Skin of body (tissue), 2 donors: ENCODE data around the gene ZNF462. TPM values are rescaled to one million over a fixed set of nuclear protein-coding genes. Genes with fewer than 3 reads are reported as not detected.
"Not testable (repeated sequence)": the region's sequence is repeated elsewhere in the genome, so short reads cannot be mapped to it uniquely, and the experiment has no call there.

Experiments
- DNase-seq: peaks from one replicate; lab custom pipeline; 2025; lab: John Stamatoyannopoulos, UW
- total RNA-seq: library from RNA; depleted of rRNA; stranded (reverse); fragments of >200 nt; gene quantifications from one replicate; pipeline ENCODE4 v1.2.3, GENCODE V29; 2014

Gene ZNF462
- total RNA-seq, 1 donor from 2014 or later: 25.7 TPM

DNA sequence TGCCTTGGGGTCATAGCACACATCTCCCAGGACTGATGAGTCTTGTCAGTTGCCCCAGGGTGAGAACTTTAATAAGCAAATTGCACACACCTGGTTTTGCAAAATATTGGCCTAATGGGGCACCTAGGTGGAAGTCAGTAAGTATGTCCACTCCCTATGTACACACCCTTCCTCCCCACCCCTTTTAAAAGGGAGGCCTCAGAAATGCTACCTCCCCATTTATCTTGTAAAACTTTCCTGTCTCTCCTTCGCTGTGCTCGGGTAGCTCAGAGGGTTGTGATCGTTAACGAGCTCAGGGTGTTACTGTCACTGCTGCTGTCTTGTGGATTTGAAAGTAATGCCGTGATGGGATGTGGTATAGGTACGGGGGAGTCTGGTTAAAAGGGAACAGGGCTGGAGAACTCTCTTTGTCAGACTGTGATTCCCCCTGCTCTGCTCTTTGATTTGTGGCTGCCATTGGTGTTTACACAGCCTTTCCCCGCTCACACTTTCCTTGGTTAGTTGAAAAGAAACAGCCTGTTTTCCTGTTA, 26.2 kb downstream of the ZNF462 start:
- DNase-seq: no peak

DNA sequence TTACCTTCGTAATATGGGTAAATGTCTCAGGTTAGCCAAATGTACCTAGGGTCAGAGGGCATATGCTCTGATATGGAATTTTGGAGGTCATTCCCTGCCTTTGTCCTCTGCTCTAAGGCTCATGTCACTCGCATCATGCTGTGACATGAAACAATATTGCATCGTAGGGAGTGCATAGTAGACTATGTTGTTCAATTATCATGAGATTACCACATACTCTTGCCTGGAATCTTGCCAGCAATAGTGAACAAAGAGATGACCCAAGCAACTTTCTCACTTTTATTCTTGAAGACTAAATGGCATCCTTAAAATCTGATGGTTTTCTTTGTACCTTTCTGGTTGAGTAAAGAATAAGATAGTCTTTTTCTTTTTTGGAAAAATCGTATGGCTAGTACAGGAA, 27.6 kb downstream of the ZNF462 start:
- DNase-seq: no peak

DNA sequence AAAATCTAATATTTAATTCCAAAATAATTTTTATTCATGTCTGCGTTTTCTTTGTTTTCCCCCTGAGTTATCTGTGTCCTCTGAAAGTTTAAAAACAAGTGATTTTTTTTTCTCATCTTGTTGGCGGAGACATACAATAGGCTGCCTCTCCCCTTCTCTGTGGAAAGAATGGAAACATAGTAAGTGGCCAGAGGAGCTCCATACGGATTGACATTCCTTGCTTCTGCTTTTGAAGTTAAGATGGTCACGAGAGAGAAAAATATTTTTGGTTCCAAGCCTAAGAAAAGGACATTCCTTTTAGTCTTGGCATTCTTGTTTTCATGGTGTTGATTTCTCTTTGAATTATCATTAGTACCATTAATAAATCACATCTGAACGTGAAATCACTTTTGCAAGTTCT, 28.3 kb downstream of the ZNF462 start:
- no peak for DNase-seq

DNA sequence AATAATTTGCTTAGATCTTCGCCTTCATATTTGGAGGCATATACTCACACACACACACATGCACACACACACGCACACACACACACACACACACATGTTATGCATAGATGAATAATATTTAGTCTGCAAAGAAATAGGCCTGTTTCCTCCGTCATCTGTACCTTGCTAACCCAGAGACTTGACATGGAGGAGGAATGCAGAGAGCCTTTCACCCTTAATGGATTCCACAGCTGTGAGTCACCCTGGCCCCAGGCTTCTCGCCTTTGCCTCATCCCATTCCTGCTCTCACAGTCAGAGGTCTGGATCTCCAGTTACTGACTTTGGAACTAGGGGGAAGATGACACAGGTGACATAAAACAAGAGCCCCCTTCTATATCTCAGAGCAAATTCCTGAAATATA, 29.7 kb downstream of the ZNF462 start:
- DNase-seq: no peak

DNA sequence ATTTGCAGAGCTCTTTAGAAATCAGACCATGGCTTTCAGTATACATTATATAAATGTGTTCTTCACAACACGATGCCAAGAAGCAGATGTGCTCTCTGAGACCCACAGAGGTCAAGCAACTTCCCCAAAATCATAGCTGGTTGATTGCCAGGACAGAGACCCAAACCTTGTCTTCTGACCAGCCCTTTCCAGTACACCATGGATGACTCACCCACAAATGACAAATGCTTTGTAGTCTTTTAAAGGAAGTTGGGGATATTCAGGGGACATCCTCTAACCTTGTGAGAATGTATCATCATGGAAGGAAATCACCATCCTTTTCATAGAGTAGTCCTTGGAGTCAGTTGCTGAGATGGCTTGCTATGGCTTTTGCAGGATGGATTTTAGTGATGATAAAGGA, 30.1 kb downstream of the ZNF462 start:
- no peak for DNase-seq

DNA sequence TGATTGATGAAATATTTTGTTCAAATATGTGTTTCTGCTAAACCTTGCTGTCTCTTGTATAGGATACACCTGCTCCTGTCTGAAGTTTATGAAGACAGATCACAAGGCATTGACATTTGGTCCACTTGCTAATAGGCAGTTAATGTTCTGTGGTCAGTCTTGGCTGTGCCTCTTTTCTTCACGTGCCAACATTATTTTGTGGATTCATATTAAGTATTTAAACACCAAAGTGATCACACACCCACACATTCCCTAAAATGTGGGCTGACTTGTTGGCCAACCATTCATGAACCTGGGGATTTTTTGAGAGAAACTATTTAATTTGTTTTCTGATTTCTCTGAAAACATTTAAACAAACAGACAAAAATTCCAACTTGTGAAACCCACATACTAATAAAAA, 33.7 kb downstream of the ZNF462 start:
- no peak for DNase-seq

DNA sequence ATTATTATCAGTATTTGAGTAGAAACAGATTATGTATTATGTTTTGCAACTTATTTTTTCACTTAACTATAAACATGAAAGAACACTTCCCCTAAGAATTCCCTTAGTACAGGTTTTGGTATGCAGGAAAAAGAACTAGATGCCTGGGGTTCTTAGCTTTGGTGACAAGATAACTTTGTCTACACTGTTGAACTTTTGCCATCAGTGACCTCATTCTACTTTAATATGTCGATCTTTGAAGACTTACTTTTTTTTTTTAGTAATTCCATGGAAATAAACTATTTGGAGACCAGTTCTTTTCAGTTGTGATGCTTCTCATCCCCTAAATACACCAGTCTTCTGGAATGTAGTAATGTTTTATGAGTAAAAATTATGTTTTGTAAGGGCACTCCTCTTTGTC, 34.3 kb downstream of the ZNF462 start:
- DNase-seq: peak; percentile 45

DNA sequence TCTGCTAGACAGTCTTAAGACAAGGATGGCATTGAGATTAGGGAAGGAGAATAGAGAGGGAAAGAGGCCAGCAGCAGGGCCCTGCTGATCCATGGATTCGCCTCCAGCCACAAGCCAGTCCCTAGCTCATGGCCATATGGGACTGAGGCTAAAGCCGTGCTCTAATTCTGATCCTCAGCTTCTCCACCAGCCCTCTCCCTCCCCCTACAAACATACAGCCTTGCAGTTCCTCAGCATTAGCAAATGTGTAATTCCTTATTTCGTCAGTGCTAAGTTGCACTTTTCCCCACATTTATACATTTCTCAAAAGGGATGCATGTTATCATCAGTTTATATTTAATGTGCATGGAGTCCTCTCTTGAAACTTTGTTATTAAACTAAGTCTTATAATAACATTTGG, 34.8 kb downstream of the ZNF462 start:
- DNase-seq: no peak

DNA sequence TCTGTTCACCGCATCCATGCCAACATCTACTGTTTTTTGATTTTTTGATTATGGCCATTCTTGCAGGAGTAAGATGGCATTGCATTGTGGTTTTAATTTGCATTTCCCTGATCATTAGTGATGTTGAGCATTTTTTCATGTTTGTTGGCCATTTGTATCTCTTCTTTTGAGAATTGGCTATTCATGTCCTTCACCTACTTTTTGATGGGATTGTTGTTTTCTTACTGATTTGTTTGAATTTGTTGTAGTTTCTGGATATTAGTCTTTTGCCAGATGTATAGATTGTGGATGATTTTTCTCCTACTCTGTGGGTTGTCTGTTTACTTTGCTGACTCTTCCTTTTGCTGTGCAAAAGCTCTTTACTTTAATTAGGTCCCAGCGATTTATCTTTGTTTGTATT, 37.6 kb downstream of the ZNF462 start:
- DNase-seq: not testable (repeated sequence)

DNA sequence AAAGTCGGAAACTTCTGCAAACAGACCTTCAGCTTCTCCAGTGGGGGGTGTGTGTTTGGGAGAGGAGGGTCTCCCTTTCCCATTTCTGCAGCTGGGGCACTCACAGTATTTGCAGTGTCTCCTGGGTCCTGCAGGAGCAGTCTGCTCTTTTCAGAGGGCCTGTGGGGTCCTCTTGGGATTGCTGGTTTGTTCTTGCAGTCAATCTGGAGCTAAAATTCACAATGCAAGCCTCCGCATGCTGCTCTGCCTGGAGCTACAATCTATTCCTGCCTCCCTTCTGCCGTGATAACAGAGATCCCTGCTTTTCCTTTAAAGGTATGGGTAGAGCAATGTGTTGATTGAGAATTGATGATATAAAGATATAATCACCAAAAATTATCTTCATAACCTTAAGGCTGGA, 43.2 kb downstream of the ZNF462 start:
- no peak for DNase-seq

DNA sequence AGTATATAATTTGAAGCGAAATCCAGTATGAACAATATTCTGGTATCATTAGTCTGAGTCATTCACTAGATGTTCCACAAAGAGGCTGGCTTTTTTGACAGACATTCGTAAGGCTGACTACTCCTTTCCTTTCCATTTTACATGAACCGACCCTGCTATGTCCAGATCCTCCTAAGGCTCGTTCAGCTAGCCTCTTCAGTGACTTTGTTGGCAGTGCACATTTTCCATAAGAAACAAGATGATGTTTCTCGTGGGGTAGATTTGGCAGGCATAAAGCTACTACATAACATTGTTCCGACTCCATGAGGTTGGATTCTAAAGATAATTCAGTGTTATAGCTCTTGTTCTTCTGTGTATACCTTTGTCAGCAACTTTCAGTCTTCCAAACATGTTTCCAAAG, 49.0 kb downstream of the ZNF462 start:
- DNase-seq: no peak

DNA sequence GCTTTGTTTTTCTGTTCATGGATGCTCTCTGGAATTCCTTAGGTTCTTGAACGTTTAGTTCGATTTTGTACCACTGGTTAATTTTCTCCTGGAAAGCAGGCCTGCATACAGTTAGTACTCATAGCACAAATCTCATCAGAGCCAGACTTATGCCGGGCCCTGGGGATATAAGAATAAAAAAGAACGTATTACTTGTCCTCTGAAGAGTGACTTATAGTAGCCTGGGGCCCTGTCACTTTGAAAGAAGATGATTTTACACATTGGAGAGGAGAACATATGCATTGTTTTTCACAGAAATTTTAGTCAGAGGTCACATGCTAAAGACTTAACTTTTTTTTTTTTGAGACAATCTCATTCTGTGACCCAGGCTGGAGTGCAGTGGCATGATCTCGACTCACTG, 50.3 kb downstream of the ZNF462 start:
- no peak for DNase-seq

DNA sequence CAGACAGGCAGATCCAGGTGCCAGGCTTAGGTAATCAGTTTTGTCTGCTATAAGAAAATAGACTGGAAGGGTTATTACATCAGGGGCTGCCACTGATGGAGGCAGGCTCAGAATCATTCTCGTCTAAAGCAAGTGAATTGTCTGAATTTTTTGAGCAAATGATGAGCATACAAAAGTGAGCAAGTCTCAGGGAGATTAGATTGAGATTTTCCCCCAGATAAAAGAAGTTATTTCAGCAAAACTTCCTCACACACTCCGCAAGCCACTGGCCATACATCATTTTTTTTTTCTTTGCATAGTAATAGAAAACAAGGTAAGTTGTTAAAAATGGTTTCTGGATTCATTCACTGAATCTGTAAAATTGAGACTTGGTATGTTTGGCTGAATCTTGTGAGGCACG, 52.9 kb downstream of the ZNF462 start:
- DNase-seq: no peak

DNA sequence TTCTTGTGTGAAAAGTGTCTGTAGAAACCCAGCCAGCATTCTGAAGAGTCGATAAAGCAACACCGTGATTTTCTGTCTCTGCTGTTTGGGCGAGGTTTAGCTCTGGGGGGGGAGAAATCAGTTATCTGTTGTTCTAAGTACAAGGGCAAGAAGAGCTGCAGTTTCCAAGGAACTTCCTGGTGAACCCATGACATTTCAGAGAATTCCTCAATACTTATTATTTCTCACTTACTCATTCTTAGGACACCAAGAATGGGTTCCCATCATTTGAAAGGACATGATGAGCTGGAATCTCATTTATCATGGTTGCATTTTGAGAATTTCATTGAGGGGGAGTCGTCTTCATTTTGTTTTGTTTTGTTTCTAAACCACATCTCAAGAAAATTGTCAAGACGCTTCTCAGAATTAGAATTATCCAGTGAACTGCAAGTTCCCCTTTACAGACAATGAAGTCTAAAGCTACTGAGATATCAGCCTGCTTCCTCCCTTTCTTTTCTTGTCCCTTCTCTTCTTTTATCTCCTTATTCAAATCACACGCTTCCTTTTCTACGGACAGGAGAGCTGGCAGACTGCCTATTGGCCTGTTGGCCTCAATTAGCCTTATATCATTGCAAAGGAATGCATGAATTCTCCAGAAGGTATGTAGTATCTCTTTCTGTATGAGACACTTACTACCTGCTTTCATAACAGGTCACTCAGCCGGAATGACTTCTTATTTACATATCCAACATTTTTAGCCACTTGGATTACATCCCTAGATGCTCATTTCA, 53.7 kb downstream of the ZNF462 start:
- no peak for DNase-seq

DNA sequence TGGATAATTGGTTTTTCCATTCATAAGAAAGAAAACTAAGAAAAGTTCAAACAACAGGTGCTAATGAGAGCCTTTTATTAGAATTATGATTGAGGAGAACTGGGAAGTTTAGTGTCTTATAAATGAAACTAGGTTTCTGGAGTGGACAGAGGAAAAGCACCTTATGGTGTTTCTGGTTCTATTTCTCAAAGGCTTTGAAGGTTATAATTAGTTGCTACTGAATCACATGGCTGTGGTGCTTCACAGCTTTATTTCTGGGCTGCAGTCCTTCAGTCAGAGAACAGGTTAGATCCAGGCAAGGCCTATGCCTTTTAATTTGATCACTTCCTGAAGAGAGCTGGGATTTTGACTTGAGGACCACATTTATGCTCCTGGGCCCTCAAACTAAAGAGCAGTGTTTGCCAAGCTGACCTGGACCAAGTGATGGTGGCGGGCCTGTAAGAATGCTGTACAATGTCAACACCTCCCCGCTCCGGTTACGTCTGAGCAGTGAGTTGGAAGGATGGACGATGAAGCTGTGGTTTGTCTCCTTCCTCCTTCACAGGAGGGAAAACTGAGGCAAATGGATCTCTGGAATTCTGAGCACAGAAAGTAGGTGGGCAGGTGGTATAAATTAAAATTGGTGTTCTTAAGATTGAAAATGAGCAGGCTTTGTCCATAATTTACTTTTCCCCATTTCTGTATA, 56.0 kb downstream of the ZNF462 start:
- DNase-seq: no peak

DNA sequence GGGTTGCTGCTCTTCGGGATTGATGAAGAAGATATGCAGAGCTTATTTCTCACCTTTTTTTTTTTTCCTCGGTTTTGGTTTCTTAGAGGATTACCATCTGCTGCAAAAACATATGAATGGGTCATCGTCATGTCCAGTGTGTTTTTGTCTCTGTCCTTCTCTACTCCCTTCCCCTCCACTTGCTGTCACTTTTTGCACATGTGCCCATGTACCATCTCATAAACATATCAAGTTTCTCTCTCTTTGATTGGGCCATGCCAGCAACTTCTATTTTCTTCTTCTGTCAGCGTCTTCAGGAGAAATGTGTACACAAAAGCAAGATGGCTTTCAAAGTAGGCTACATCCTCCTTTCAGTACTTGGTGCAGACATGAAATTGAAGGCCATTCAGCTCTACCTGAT, 57.1 kb downstream of the ZNF462 start:
- DNase-seq: no peak

DNA sequence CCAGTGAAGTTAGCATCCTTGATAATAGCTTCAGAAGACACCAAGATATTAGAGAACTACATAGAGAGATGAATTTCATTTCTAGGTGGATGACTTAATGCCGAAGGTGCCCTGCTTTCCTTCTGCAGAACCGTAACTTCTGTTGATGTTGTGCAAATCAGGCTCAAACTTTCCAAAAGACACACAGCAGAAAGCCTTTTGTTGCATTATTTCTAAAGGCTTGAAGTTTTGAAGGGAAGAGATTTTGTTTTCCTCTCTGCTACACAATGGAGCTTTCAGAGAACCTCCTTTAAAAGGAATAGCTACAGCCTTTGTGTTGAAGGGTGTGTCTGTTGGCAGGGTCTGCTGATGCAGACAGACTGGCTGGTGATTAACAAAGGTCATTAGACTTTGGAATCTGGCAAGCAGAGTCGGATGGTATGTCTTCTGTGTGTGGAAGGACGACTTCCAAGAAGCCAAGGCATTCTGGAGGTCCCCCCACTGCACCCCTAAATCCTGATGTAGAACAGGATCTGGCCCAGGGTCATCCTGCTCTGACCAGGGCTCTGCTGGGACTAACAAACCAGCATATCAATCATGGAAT, 57.8 kb downstream of the ZNF462 start:
- no peak for DNase-seq

DNA sequence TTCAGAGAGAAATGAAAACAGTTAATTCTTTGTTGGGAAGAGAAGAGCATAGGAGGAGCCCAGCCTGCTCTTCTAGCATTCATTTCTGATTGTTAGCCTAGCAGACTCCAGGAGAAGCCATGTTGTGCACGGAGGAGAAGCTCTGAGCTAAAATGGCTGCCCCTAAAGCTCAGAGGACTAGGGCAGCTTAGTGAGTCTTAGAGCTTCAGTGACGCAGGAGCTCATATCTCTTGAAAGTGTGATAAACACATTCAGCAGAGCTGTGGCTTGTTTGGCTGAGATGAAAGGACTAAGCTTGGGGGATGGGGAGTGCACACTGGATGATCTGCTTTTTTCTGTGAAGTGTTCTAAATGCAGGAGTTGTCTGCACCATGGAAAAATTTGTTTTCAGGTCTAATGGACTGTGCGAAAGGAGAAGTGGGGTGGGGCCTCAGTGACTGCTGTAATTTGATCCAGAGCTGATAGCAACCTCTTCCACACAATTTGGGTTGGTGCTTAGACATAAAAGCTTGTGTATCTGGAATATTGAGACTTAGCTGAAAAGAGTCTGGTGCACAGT, 58.5 kb downstream of the ZNF462 start:
- DNase-seq: peak; percentile 69

DNA sequence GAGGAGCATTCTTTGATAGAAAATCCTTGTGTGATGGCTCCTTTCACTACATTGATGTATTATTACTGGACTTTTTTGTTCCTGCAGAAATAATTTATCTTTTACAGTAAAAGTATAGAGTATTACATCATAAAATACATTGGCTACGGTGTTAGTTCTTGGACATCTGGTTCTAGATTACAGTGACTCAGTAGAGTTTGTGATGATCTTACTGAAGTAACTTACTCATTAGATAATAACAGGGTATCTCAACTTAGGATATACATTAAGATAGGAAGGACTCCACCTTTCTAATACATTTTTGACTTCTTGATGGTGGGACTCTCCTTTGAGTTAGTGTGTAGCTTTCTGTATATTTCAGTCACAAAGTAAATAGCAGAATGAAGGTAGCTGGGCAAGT, 59.1 kb downstream of the ZNF462 start:
- no peak for DNase-seq

DNA sequence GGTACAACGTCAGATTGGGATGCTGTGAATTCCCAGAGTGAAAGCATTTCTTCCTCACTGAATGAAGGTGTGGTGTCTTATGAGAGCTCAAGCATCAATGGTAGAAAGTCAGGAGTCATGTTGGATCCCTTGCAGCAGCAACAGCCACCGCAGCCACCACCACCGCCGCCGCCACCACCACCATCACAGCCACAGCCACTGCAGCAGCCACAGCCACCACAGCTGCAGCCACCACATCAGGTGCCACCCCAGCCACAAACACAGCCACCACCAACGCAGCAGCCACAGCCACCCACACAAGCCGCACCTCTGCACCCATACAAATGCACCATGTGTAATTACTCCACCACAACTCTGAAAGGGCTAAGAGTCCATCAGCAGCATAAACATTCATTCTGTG, 62.4 kb downstream of the ZNF462 start:
- no peak for DNase-seq

DNA sequence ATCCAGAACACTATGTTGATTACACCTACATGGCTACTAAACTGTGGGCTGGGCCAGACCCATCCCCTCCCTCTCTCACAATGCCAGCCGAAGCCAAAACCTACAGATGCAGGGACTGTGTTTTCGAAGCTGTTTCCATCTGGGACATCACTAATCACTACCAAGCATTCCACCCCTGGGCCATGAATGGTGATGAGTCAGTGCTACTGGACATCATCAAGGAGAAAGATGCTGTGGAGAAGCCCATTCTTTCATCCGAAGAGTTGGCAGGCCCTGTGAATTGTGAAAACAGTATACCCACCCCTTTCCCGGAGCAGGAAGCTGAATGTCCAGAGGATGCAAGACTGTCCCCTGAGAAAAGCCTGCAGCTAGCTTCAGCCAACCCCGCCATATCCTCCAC, 65.0 kb downstream of the ZNF462 start:
- no peak for DNase-seq

DNA sequence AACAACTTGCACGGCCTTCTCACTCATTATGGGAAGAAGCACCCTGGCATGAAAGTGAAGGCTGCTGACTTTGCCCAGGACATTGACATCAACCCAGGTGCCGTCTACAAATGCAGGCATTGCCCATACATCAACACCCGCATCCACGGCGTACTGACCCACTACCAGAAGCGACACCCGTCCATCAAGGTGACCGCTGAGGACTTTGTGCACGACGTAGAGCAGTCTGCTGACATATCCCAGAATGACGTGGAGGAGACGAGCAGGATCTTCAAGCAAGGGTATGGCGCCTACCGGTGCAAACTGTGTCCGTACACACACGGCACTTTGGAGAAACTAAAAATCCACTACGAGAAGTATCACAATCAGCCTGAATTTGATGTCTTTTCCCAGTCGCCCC, 65.4 kb downstream of the ZNF462 start:
- no peak for DNase-seq
